ENCODE measurements around the gene HIVEP3. TPM values are rescaled to one million over a fixed set of nuclear protein-coding genes. Genes with fewer than 3 reads are reported as not detected.

The HIVEP3 gene
- total RNA-seq, 4 donors from 2014 or later = 5.3 to 17.3 (median 9.1) TPM

- intact Hi-C loops (cut with DNase I; ENCODE audit: low total_unique reads) = loop anchor here (10.0 kb wide), 2 partner anchors 222 to 592 kb away; partner anchors contain the start of gene GUCA2A
- WGBS, 2 donors = 84 to 90% methylated on average over 3 of the region's 3 CpGs
These were observed 345.5 kb downstream of the HIVEP3 start for GRCh38 chr1:41573194-41573593.

GRCh38 chr1:41572224-41572623, 346.5 kb downstream of the HIVEP3 start:
- no peak overlapping the region for H3K4me3 ChIP-seq (ENCODE audit: low read depth, poor library complexity, severe bottlenecking)
- intact Hi-C loops (cut with DNase I; ENCODE audit: low total_unique reads) = loop anchor here (10.0 kb wide), 2 partner anchors 223 to 593 kb away; partner anchors contain the start of gene GUCA2A
- DNase-seq (ENCODE audit: low spot score in 2 of 2) = peak in 1 of 2 donors; percentile 69
- WGBS, 2 donors = 67 to 80% methylated on average over 5 of the region's 5 CpGs
- TF ChIP-seq POLR2A (IDR thresholded peaks at IDR 0.05) (no peak), CTCF (IDR thresholded peaks at IDR 0.05) (no peak)

More at GRCh38 chr1:41573194-41573593, 345.5 kb downstream of the HIVEP3 start:
- no peak overlapping the region for H3K4me3 ChIP-seq (ENCODE audit: low read depth, poor library complexity, severe bottlenecking)
- DNase-seq (ENCODE audit: low spot score in 2 of 2) = no peak
- no peak for TF ChIP-seq POLR2A (IDR thresholded peaks at IDR 0.05)
- TF ChIP-seq CTCF (IDR thresholded peaks at IDR 0.05) = no peak

- no peak for TF ChIP-seq POLR2A (IDR thresholded peaks at IDR 0.05)
- no peak for TF ChIP-seq CTCF (IDR thresholded peaks at IDR 0.05)
- no peak overlapping the region for H3K4me3 ChIP-seq (ENCODE audit: low read depth, poor library complexity, severe bottlenecking)
- 74 to 82% methylated on average over 3 of the region's 3 CpGs for WGBS, 2 donors
- intact Hi-C loops (cut with DNase I; ENCODE audit: low total_unique reads) = loop anchor here (2.0 to 10.0 kb wide), 3 partner anchors 36 to 594 kb away; partner anchors contain the start of gene GUCA2A
- DNase-seq (ENCODE audit: low spot score in 2 of 2) = peak in 1 of 2 donors; percentile 34
These were observed 347.7 kb downstream of the HIVEP3 start for GRCh38 chr1:41571041-41571440.

GRCh38 chr1:41568204-41568603, 350.5 kb downstream of the HIVEP3 start:
- no peak overlapping the region for H3K4me3 ChIP-seq (ENCODE audit: low read depth, poor library complexity, severe bottlenecking)
- peak in 1 of 2 donors; percentile 66 for DNase-seq (ENCODE audit: low spot score in 2 of 2)
- WGBS, 2 donors = 91 to 95% methylated on average over 9 of the region's 9 CpGs
- TF ChIP-seq POLR2A (IDR thresholded peaks at IDR 0.05) = no peak
- intact Hi-C loops (cut with DNase I; ENCODE audit: low total_unique reads) = no loop called here

- WGBS, 2 donors = 95 to 96% methylated on average over 2 of the region's 2 CpGs
- H3K4me3 ChIP-seq (ENCODE audit: low read depth, poor library complexity, severe bottlenecking) = no peak overlapping the region
- TF ChIP-seq CTCF (IDR thresholded peaks at IDR 0.05) (no peak), POLR2A (IDR thresholded peaks at IDR 0.05) (no peak)
- no peak for DNase-seq (ENCODE audit: low spot score in 2 of 2)
- intact Hi-C loops (cut with DNase I; ENCODE audit: low total_unique reads) = no loop called here
These were observed 351.8 kb downstream of the HIVEP3 start for GRCh38 chr1:41566969-41567368.

- intact Hi-C loops (cut with DNase I; ENCODE audit: low total_unique reads) = no loop called here
- H3K4me3 ChIP-seq (ENCODE audit: low read depth, poor library complexity, severe bottlenecking) = no peak overlapping the region
- no peak for TF ChIP-seq CTCF (IDR thresholded peaks at IDR 0.05)
- no peak for TF ChIP-seq POLR2A (IDR thresholded peaks at IDR 0.05)
- DNase-seq (ENCODE audit: low spot score in 2 of 2) = peak in 1 of 2 donors; percentile 65
- WGBS, 2 donors = 90 to 91% methylated on average over 5 of the region's 5 CpGs
These were observed 352.3 kb downstream of the HIVEP3 start for GRCh38 chr1:41566274-41566885.

Data from lower leg skin (tissue), 4 donors.